ENCODE measurements around the gene PIP5K1C. TPM values are rescaled to one million over a fixed set of nuclear protein-coding genes. Genes with fewer than 3 reads are reported as not detected.

PIP5K1C gene
- total RNA-seq, 8 experiments from 2014 or later: 6.7 to 21.4 (median 13.7) TPM

GRCh38 chr19:3697671-3698385 lies 2.4 kb downstream of the PIP5K1C start:
- in situ Hi-C loops (cut with MboI; ENCODE audit: low pct_unique_long_range_greater_than_20kb in 2 of 9, low sequenced_read_pairs in 9 of 9, unreplicated experiment in 9 of 9): no loop called here
- 40 to 100% (median 84%) methylated on average over 1 to 17 of the region's 43 CpGs; no CpG with 5 or more reads in 5 of the 10 experiments for WGBS, 10 experiments
- Histone ChIP-seq H3K27ac (no peak overlapping the region), H3K4me3 (peak overlapping the region in 1 of 5 donors; percentile 61), H3K4me1 (replicated peaks in 1 of 2) (peaks cover 9 to 10% of the 10 kb centered on the region in 2 donors)
- no peak for ATAC-seq (replicated peaks in 6 of 8)

- in situ Hi-C loops (cut with MboI; ENCODE audit: low pct_unique_long_range_greater_than_20kb in 2 of 9, low sequenced_read_pairs in 9 of 9, unreplicated experiment in 9 of 9): no loop called here
- Histone ChIP-seq H3K4me3 (no peak overlapping the region), H3K27ac (no peak overlapping the region), H3K4me1 (replicated peaks in 1 of 2) (peaks cover 9 to 10% of the 10 kb centered on the region in 2 donors)
- WGBS, 10 experiments: 90 to 100% (median 97%) methylated on average over 1 to 19 of the region's 30 CpGs; no CpG with 5 or more reads in 2 of the 10 experiments
- ATAC-seq (replicated peaks in 6 of 8): no peak
Measured at GRCh38 chr19:3697094-3697493, 3.2 kb downstream of the PIP5K1C start.

- WGBS, 10 experiments: 80 to 100% (median 90%) methylated on average over 1 to 4 of the region's 10 CpGs; no CpG with 5 or more reads in 7 of the 10 experiments
- in situ Hi-C loops (cut with MboI; ENCODE audit: low pct_unique_long_range_greater_than_20kb in 2 of 9, low sequenced_read_pairs in 9 of 9, unreplicated experiment in 9 of 9): no loop called here
- peaks cover 9 to 10% of the 10 kb centered on the region in 2 donors for H3K4me1 ChIP-seq (replicated peaks in 1 of 2)
Measured at GRCh38 chr19:3696660-3696995, 3.6 kb downstream of the PIP5K1C start.

GRCh38 chr19:3695986-3696659 lies 4.1 kb downstream of the PIP5K1C start:
- Histone ChIP-seq H3K27ac (no peak overlapping the region), H3K4me1 (replicated peaks in 1 of 2) (peaks cover 9 to 10% of the 10 kb centered on the region in 2 donors), H3K4me3 (no peak overlapping the region)
- 70 to 100% (median 86%) methylated on average over 2 to 9 of the region's 23 CpGs; no CpG with 5 or more reads in 6 of the 10 experiments for WGBS, 10 experiments
- in situ Hi-C loops (cut with MboI; ENCODE audit: low pct_unique_long_range_greater_than_20kb in 2 of 9, low sequenced_read_pairs in 9 of 9, unreplicated experiment in 9 of 9): no loop called here
- ATAC-seq (replicated peaks in 6 of 8): no peak

More at GRCh38 chr19:3696660-3696995, 3.6 kb downstream of the PIP5K1C start:
- ATAC-seq (replicated peaks in 6 of 8): no peak
- Histone ChIP-seq H3K27ac (no peak overlapping the region), H3K4me3 (no peak overlapping the region)

GRCh38 chr19:3695124-3695733 lies 5.0 kb downstream of the PIP5K1C start:
- in situ Hi-C loops (cut with MboI; ENCODE audit: low pct_unique_long_range_greater_than_20kb in 2 of 9, low sequenced_read_pairs in 9 of 9, unreplicated experiment in 9 of 9): no loop called here
- WGBS, 10 experiments: 100% methylated on average over 1 to 5 of the region's 25 CpGs; no CpG with 5 or more reads in 6 of the 10 experiments
- Histone ChIP-seq H3K4me1 (replicated peaks in 1 of 2) (peaks cover 8 to 9% of the 10 kb centered on the region in 2 donors), H3K4me3 (no peak overlapping the region), H3K27ac (no peak overlapping the region)
- no peak for ATAC-seq (replicated peaks in 6 of 8)

- 88 to 100% (median 93%) methylated on average over 2 to 8 of the region's 42 CpGs; no CpG with 5 or more reads in 6 of the 10 experiments for WGBS, 10 experiments
- peaks cover 8 to 9% of the 10 kb centered on the region in 2 donors for H3K4me1 ChIP-seq (replicated peaks in 1 of 2)
- no peak overlapping the region for H3K4me3 ChIP-seq
- H3K27ac ChIP-seq: no peak overlapping the region
- no peak for ATAC-seq (replicated peaks in 6 of 8)
- in situ Hi-C loops (cut with MboI; ENCODE audit: low pct_unique_long_range_greater_than_20kb in 2 of 9, low sequenced_read_pairs in 9 of 9, unreplicated experiment in 9 of 9): no loop called here
Measured at GRCh38 chr19:3694361-3695123, 5.7 kb downstream of the PIP5K1C start.

GRCh38 chr19:3693025-3693925 lies 7.0 kb downstream of the PIP5K1C start:
- Histone ChIP-seq H3K4me3 (no peak overlapping the region), H3K27ac (no peak overlapping the region), H3K4me1 (replicated peaks in 1 of 2) (peaks cover under 1 to 1% of the 10 kb centered on the region in 2 donors)
- in situ Hi-C loops (cut with MboI; ENCODE audit: low pct_unique_long_range_greater_than_20kb in 2 of 9, low sequenced_read_pairs in 9 of 9, unreplicated experiment in 9 of 9): no loop called here
- ATAC-seq (replicated peaks in 6 of 8): no peak
- WGBS, 10 experiments: 90 to 100% (median 100%) methylated on average over 1 to 13 of the region's 34 CpGs; no CpG with 5 or more reads in 7 of the 10 experiments

GRCh38 chr19:3692141-3693024 lies 7.9 kb downstream of the PIP5K1C start:
- in situ Hi-C loops (cut with MboI; ENCODE audit: low pct_unique_long_range_greater_than_20kb in 2 of 9, low sequenced_read_pairs in 9 of 9, unreplicated experiment in 9 of 9): no loop called here
- Histone ChIP-seq H3K27ac (no peak overlapping the region), H3K4me3 (no peak overlapping the region), H3K4me1 (replicated peaks in 1 of 2) (no peaks in the 10 kb centered on the region)
- whole genome bisulfite sequencing, 10 experiments: 93 to 100% methylated on average over 3 to 5 of the region's 25 CpGs; no CpG with 5 or more reads in 8 of the 10 experiments
- peak in 3 of 8 experiments; percentile 31 to 69 (median 33) for ATAC-seq (replicated peaks in 6 of 8)

- in situ Hi-C loops (cut with MboI; ENCODE audit: low pct_unique_long_range_greater_than_20kb in 2 of 9, low sequenced_read_pairs in 9 of 9, unreplicated experiment in 9 of 9): no loop called here
- H3K27ac ChIP-seq: no peak overlapping the region
- H3K4me1 ChIP-seq (replicated peaks in 1 of 2): no peaks in the 10 kb centered on the region
- WGBS, 10 experiments: 92 to 100% (median 95%) methylated on average over 1 to 5 of the region's 18 CpGs; no CpG with 5 or more reads in 7 of the 10 experiments
- H3K4me3 ChIP-seq: no peak overlapping the region
- ATAC-seq (replicated peaks in 6 of 8): no peak
Measured at GRCh38 chr19:3691726-3692125, 8.5 kb downstream of the PIP5K1C start.

- H3K4me3 ChIP-seq: no peak overlapping the region
- H3K4me1 ChIP-seq (replicated peaks in 1 of 2): no peaks in the 10 kb centered on the region
- in situ Hi-C loops (cut with MboI; ENCODE audit: low pct_unique_long_range_greater_than_20kb in 2 of 9, low sequenced_read_pairs in 9 of 9, unreplicated experiment in 9 of 9): no loop called here
Measured at GRCh38 chr19:3691372-3691716, 8.9 kb downstream of the PIP5K1C start.

GRCh38 chr19:3690551-3691371 lies 9.5 kb downstream of the PIP5K1C start:
- in situ Hi-C loops (cut with MboI; ENCODE audit: low pct_unique_long_range_greater_than_20kb in 2 of 9, low sequenced_read_pairs in 9 of 9, unreplicated experiment in 9 of 9): no loop called here
- 55 to 98% (median 94%) methylated on average over 2 to 24 of the region's 31 CpGs for WGBS, 10 experiments
- H3K4me1 ChIP-seq (replicated peaks in 1 of 2): no peaks in the 10 kb centered on the region
- H3K4me3 ChIP-seq: no peak overlapping the region
- H3K27ac ChIP-seq: no peak overlapping the region
- no peak for ATAC-seq (replicated peaks in 6 of 8)

More at GRCh38 chr19:3691372-3691716, 8.9 kb downstream of the PIP5K1C start:
- 71 to 96% (median 85%) methylated on average over 2 to 7 of the region's 16 CpGs; no CpG with 5 or more reads in 4 of the 10 experiments for WGBS, 10 experiments
- ATAC-seq (replicated peaks in 6 of 8): no peak
- H3K27ac ChIP-seq: no peak overlapping the region
